Psoas muscle (tissue), 8 donors: ENCODE results near the gene S100B. TPM values are rescaled to one million over a fixed set of nuclear protein-coding genes. Genes with fewer than 3 reads are reported as not detected.

Experiments
- ATAC-seq, 4 donors: fragments of 200-7000 bp; cut with Tn5 transposase; one replicate each; pipeline ENCODE4 v1.9.1; 2020; ENCODE audit warnings: moderate library complexity in 3 of 4, mild to moderate bottlenecking in 2 of 4
- DNase-seq, 2 donors: peaks; one replicate each; pipeline ENCODE4 v3.0.0-alpha.2; 2020
- H3K27ac ChIP-seq: fragments of 200-600 bp; one replicate; pipeline ENCODE4 v1.8.0; 2022
- H3K27me3 ChIP-seq, 3 donors: fragments of 200-600 bp in 1 of 3; one replicate each; pipeline versions ENCODE4 v1.6.1 to v1.8.0; 2013 to 2022; ENCODE audit warnings: low read length in 2 of 3, mild to moderate bottlenecking in 2 of 3, moderate library complexity in 1 of 3; ENCODE audit not compliant: insufficient read depth in 3 of 3
- H3K36me3 ChIP-seq, 2 donors: fragments of 200-600 bp in 1 of 2; one replicate each; pipeline versions ENCODE4 v1.6.1 to v1.8.0; 2013 to 2022; ENCODE audit warnings: low read depth in 1 of 2, mild to moderate bottlenecking in 1 of 2, moderate library complexity in 1 of 2; ENCODE audit not compliant: insufficient read depth in 1 of 2
- H3K4me1 ChIP-seq: fragments of 200-600 bp; one replicate; pipeline ENCODE4 v1.8.0; 2022
- H3K4me3 ChIP-seq: fragments of 200-600 bp; one replicate; pipeline ENCODE4 v1.8.0; 2022; ENCODE audit warnings: mild to moderate bottlenecking
- H3K9me3 ChIP-seq: fragments of 200-600 bp; one replicate; pipeline ENCODE4 v1.8.0; 2022
- WGBS, 3 donors: extraction: QIAGEN DNeasy Blood & Tissue Kit; methylation state at CpG; one replicate each; pipeline versions ENCODE4 v1.1.6 to v1.1.7; 2013; 5-methylcytosine and 5-hydroxymethylcytosine counted together
- intact Hi-C, 2 donors: fragments of 100-400 bp; cut with DNase I; formaldehyde crosslinking; loops; one replicate each; pipeline versions ENCODE4 v1.11.0 to v1.14.2; 2022
- polyA plus RNA-seq, 3 donors: library from polyadenylated mRNA; stranded (reverse); fragments of 200-250 nt; gene quantifications; one replicate each; pipeline ENCODE4 v1.2.3, GENCODE V29; 2013
- total RNA-seq, 4 donors: library from RNA; stranded (reverse); fragmentation: NEBNext Ultra II Directional in 2 of 4; extraction: Animal tissue kit (Norgen Biotek cat#: 25700) in 2 of 4; gene quantifications; one replicate each; pipeline versions ENCODE4 v1.2.1 to v1.2.4, GENCODE V29; 2021 to 2023
- TF ChIP-seq, protein P1 (sequence below): fragments of 200-600 bp; IDR thresholded peaks from one replicate; pipeline ENCODE4 v1.8.0; 2022; ENCODE audit warnings: antibody characterized with exemption
- donor health status: healthy with polysubstance abuse.
- donor health status: DM: no; HTN: no; CAD: no; lungs with moderate emphysema.
- donor health status: Bipolar disorder and iron deficiency.
- donor health status: healthy.
- donor health status: DM: yes; HTN: yes; CAD: no.
- donor health status: DM: no; HTN: no; CAD: no.
- donor health status: DM: no; HTN: no; CAD: no.
- donor health status: DM: yes; HTN: yes; CAD: no.

S100B gene
- total and polyA plus RNA-seq, 7 donors, result 0.52 to 2.0 (median 1.1) TPM

DNA sequence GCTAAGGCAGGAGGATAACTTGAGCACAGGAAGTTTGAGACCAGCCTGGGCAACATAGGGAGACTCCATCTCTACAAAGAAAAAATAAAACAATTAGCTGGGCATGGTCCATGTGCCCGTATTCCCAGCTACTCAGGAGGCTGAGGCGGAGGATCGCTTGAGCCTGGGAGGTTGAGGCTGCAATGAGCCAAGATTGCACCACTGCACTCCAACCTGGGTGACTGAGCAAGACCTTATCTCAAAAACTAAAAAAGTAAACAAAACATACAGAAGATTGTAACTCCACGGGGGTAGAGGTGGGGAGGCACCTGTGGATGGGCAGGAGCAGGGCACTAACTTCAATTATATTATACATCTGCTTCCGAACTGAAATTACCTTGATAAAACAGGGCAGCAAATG, 4.6 kb downstream of the S100B start:
- Histone ChIP-seq H3K4me3 (no peak overlapping the region), H3K27ac (no peak overlapping the region), H3K9me3 (no peaks in the 10 kb centered on the region), H3K4me1 (no peaks in the 10 kb centered on the region), H3K36me3 (no peaks in the 10 kb centered on the region), H3K27me3 (no peaks in the 10 kb centered on the region)
- WGBS, 3 donors, result 85 to 97% (median 92%) methylated on average over 5 of the region's 5 CpGs
- TF ChIP-seq, protein P1, sequence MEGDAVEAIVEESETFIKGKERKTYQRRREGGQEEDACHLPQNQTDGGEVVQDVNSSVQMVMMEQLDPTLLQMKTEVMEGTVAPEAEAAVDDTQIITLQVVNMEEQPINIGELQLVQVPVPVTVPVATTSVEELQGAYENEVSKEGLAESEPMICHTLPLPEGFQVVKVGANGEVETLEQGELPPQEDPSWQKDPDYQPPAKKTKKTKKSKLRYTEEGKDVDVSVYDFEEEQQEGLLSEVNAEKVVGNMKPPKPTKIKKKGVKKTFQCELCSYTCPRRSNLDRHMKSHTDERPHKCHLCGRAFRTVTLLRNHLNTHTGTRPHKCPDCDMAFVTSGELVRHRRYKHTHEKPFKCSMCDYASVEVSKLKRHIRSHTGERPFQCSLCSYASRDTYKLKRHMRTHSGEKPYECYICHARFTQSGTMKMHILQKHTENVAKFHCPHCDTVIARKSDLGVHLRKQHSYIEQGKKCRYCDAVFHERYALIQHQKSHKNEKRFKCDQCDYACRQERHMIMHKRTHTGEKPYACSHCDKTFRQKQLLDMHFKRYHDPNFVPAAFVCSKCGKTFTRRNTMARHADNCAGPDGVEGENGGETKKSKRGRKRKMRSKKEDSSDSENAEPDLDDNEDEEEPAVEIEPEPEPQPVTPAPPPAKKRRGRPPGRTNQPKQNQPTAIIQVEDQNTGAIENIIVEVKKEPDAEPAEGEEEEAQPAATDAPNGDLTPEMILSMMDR, result no peak
- no peak for ATAC-seq
- intact Hi-C loops, result no loop called here
- no peak for DNase-seq

DNA sequence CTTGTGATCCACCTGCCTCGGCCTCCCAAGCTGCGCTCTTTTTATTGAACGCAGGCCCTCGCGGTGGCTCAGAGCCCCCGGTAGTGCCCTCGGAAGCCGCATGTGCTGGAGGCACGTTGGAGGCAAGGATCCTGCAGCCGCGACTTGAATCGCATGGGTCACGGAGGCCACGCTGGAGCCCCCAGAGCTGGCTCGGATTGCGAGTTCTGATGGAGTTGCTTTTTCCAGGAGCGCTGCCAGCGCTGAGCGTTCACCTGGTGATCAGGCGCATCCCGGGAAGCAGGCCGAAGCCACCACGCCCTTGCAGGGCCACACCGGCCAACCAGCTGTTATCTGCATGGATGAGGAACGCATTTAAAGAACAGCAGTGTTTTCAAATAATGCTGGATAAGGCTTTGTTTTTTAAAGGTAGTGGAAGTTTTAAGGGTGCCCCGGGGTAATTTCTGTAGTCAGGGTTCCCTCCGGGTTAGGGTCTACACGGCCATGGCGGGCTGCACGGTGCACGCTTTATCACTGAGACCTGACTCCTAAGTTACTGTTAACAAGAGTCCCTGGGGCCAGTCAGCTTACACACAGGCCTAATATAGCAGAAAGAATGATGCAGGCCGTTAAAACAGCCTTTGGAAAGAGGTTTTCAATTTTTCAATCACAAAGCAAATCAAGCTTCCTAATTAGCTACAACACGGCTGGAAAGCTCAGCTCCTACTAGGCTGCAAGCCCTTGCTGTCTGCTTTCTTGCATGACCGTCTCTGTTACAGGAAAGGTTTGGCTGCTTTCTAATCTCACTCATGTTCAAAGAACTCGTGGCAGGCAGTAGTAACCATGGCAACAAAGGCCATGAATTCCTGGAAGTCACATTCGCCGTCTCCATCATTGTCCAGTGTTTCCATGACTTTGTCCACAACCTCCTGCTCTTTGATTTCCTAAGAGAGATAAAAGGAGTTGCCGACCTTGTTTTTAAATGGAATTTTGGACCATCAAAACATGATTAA, 6.0 kb downstream of the S100B start:
- H3K4me3 ChIP-seq, result no peak overlapping the region
- TF ChIP-seq, protein P1, result no peak
- ATAC-seq (no peak), DNase-seq (no peak)
- no peaks in the 10 kb centered on the region for H3K36me3 ChIP-seq
- intact Hi-C loops, result no loop called here
- no peaks in the 10 kb centered on the region for H3K27me3 ChIP-seq
- WGBS, 3 donors, result 63 to 68% (median 65%) methylated on average over 38 of the region's 38 CpGs
- peaks cover 10% of the 10 kb centered on the region for H3K9me3 ChIP-seq
- H3K27ac ChIP-seq, result no peak overlapping the region
- no peaks in the 10 kb centered on the region for H3K4me1 ChIP-seq

DNA sequence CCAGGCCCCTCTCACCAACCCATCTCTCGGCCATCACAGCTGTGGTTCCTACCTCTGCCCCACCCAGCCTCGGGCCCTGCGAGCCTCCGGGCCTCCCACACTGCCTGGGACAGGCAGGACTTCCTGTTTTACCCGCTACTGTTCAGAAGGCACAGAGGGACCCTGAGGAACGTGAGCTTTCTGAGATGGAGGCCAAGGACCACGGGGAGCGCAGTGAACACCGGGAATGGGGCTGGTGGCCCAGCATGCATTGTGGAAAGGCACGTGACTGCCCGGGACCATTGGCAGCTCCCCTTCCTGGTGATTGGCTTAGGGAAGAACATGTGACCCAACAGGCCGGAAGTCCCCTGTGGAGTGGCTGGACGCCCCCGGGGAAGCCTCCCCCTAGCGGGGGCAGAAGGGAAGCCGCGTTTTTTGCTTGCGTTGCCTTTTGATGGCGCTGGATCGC, 7.0 kb downstream of the S100B start:
- intact Hi-C loops, result no loop called here
- ATAC-seq, result no peak
- no peaks in the 10 kb centered on the region for H3K4me1 ChIP-seq
- H3K9me3 ChIP-seq, result peaks cover 10% of the 10 kb centered on the region
- no peak for DNase-seq
- WGBS, 3 donors, result 89 to 92% (median 91%) methylated on average over 20 of the region's 20 CpGs
- TF ChIP-seq, protein P1, result no peak
- H3K27ac ChIP-seq, result no peak overlapping the region
- H3K36me3 ChIP-seq, result no peaks in the 10 kb centered on the region
- H3K4me3 ChIP-seq, result no peak overlapping the region
- H3K27me3 ChIP-seq, result no peaks in the 10 kb centered on the region

DNA sequence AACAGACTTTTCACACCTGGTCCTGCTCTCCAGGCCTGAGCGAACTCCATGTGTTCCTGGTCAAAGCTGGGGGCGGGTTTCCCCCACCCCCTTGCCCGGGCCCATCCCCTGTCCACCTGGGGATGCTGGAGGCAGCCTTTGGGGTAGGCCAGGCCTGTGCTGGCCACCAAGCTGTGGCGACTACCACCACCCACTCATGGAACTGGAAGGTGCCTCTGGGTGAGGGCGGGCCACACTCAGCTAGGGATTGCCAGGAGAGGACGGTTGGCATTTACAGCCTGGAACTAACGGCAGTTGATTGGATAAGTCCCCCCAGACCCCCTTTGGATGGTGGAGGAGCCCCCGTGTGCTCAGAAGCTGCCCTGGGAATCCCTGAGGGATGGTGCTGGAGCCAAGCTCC, 7.9 kb downstream of the S100B start:
- intact Hi-C loops, result no loop called here
- ATAC-seq (no peak), DNase-seq (no peak)
- Histone ChIP-seq H3K4me1 (no peaks in the 10 kb centered on the region), H3K36me3 (no peaks in the 10 kb centered on the region), H3K9me3 (peaks cover 11% of the 10 kb centered on the region), H3K27me3 (no peaks in the 10 kb centered on the region), H3K27ac (no peak overlapping the region), H3K4me3 (no peak overlapping the region)
- WGBS, 3 donors, result 80 to 93% (median 89%) methylated on average over 8 of the region's 8 CpGs
- TF ChIP-seq, protein P1, result no peak
